ENCODE measurements around the gene AGTR1. TPM values are rescaled to one million over a fixed set of nuclear protein-coding genes. Genes with fewer than 3 reads are reported as not detected.

AGTR1 gene
- total and polyA plus RNA-seq, 2 of the 13 experiments (the other 11 are each of a cell fraction or from before 2014, with no cell fraction given), result 0.64 to 1.5 TPM

GRCh38 chr3:148758303-148758884 is 60.7 kb downstream of the AGTR1 start:
- Histone ChIP-seq H3K4me1 (ENCODE audit: insufficient read depth, low read length) (no peaks in the 10 kb centered on the region), H3K27ac (ENCODE audit: extremely low read length, insufficient read depth, low read length) (no peak overlapping the region), H3K9me3 (ENCODE audit: low read length) (no peaks in the 10 kb centered on the region), H3K9ac (ENCODE audit: insufficient read depth, low read depth, low read length) (no peak overlapping the region), H3K36me3 (replicated peaks in 1 of 2; ENCODE audit: control insufficient read depth in 1 of 2, insufficient read depth in 2 of 2, low read length in 2 of 2) (no peaks in the 10 kb centered on the region), H2AFZ (ENCODE audit: low read length) (no peak overlapping the region), H3K4me3 (replicated peaks in 1 of 3; ENCODE audit: insufficient read depth in 1 of 3, low read depth in 2 of 3, low read length in 3 of 3) (no peak overlapping the region), H3K79me2 (ENCODE audit: insufficient read depth, low read length) (no peaks in the 10 kb centered on the region), H3K4me2 (ENCODE audit: low read depth, low read length) (no peak overlapping the region), H4K20me1 (ENCODE audit: insufficient read depth, low read length) (no peaks in the 10 kb centered on the region), H3K27me3 (ENCODE audit: control insufficient read depth in 1 of 2, insufficient read depth in 2 of 2, low read length in 2 of 2) (no peaks in the 10 kb centered on the region)
- BruUV-seq (replicated peaks), result no TSS peak
- FAIRE-seq (no peak), DNase-seq (ENCODE audit: low spot score) (no peak), ATAC-seq (no peak)
- in situ Hi-C loops (cut with HindIII; ENCODE audit: extremely low pct_ligation_motif_present, low pct_unique_long_range_greater_than_20kb) (no loop called here), intact Hi-C loops (cut with micrococcal nuclease; ENCODE audit: unreplicated experiment) (no loop called here)
- POLR2A ChIA-PET, result no interaction called here
- 2% methylated on average over 3 of the region's 3 CpGs for WGBS (ENCODE audit: low lambda C conversion rate)
- CTCF ChIA-PET (ENCODE audit: low intra/inter-chr PET ratio, low total read pairs), result no interaction called here
- TF ChIP-seq ZBTB7A (CRISPR knock-in tag; IDR thresholded peaks at IDR 0.05), result no peak
- TF ChIP-seq HHEX (CRISPR knock-in tag; IDR thresholded peaks at IDR 0.05), result no peak
- no peak for TF ChIP-seq ZNF577 (CRISPR knock-in tag; IDR thresholded peaks at IDR 0.05; ENCODE audit: borderline replicate concordance, low read depth)
- no peak for TF ChIP-seq ZHX2 (IDR thresholded peaks at IDR 0.05; ENCODE audit: low read depth)
- TF ChIP-seq ZHX2 (CRISPR knock-in tag; IDR thresholded peaks at IDR 0.05; ENCODE audit: borderline replicate concordance), result no peak
- TF ChIP-seq MXI1 (IDR thresholded peaks at IDR 0.05; ENCODE audit: borderline replicate concordance, low read depth, low read length), result no peak
- no peak for TF ChIP-seq CREB3 (CRISPR knock-in tag; IDR thresholded peaks at IDR 0.05)
- TF ChIP-seq ZNF878 (CRISPR knock-in tag; IDR thresholded peaks at IDR 0.05), result no peak
- no peak for TF ChIP-seq ZNF737 (CRISPR knock-in tag; IDR thresholded peaks at IDR 0.05; ENCODE audit: borderline replicate concordance)
- TF ChIP-seq SMAD9 (CRISPR knock-in tag; IDR thresholded peaks at IDR 0.05), result no peak
- no peak for TF ChIP-seq ISL2 (CRISPR knock-in tag; IDR thresholded peaks at IDR 0.05)
- no peak for TF ChIP-seq ZBTB38 (CRISPR knock-in tag; IDR thresholded peaks at IDR 0.05)
- TF ChIP-seq SP4 (CRISPR knock-in tag; IDR thresholded peaks at IDR 0.05), result no peak
- no peak for TF ChIP-seq LRRFIP1 (CRISPR knock-in tag; conservative IDR thresholded peaks at IDR 0.05)
- no peak for TF ChIP-seq ZNF30 (CRISPR knock-in tag; IDR thresholded peaks at IDR 0.05)
